ENCODE measurements around the gene IL16.

Gene IL16

DNA sequence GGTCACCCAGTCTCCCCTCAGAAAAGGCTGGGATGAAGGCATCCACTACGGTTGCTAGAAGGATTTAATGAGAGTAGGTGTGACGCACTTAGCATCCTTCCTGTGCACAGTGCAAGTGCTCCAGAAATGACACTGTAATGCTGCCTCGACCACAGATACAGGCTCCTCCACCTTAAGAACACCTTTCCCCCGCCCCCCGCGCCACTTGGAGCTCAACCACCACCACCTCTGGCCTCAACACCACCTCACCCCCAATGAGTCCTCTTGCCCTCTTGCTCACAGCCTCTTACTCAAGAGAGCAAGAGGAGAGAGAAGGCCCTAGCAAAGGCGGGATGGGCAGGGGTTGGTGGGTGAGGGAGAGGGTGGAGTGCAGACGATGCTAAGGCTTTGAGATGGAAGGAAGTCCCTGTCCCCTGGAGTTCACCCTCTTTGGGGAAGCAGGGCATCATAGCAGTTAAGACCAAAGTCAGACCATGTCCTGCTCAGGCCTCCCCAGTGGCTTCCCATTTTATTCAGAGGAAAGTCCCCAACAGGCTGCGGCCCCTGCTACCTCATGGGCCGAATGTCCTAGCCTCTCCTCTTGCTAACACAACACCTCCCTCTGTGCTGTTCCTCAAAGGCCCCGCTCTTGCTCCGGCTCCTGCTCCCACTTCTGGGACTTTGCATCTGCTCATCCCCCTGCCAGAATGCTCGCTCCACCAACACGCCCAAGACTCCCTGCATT is 118.9 kb downstream of the IL16 start:
- DNase-seq (ENCODE audit: insufficient read length) (no peak), FAIRE-seq (peak; percentile 65)
- TF ChIP-seq POLR2AphosphoS5 (IDR thresholded peaks at IDR 0.05; ENCODE audit: low read depth, low read length) (no peak), POLR2A (IDR thresholded peaks at IDR 0.05; ENCODE audit: low read depth, low read length) (peak; percentile 37; the same call in 1 of the 2 replicates), TAF1 (IDR thresholded peaks at IDR 0.05; ENCODE audit: borderline replicate concordance, low read depth, low read length) (no peak)

DNA sequence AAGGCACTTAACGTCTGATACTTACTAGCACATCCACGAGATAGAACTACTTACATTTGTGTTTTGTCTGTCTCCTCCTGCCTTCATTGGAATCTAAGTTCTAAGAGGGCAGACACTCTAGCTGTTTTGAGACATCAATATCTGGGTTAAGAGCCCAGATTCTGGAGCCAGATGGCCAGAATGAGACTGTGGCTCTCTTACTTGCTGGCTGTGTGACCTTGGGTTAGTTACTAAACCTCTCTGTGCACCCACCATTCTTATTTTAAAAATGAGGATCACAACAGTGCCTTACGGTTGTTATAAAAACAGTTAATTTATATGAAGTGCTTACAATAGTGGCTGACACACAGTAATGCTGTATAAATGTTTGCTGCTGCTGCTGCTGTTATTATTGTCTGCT is 119.6 kb downstream of the IL16 start:
- DNase-seq (ENCODE audit: insufficient read length) (no peak), FAIRE-seq (peak; percentile 69)
- no peak for TF ChIP-seq POLR2AphosphoS5 (IDR thresholded peaks at IDR 0.05; ENCODE audit: low read depth, low read length)
- TF ChIP-seq POLR2A (IDR thresholded peaks at IDR 0.05; ENCODE audit: low read depth, low read length), result no peak
- TF ChIP-seq TAF1 (IDR thresholded peaks at IDR 0.05; ENCODE audit: borderline replicate concordance, low read depth, low read length), result no peak

DNA sequence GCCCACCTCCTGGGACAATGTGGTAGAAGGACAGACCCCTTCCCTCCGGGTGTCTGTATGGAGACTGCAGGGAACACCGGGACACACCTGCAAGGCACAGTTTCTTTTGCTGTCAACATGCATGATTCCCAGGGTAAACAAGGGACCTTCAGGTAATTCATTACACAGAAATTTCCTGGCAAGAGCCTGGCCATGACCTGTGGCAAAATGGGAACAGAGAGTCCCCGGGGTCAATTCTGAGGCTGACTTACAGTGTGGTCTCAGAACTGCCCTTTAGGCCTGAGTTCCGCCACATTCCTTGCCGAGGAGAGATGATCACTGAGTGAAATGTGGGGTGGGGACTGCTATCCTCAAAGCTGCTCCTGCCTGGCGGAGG is 121.0 kb downstream of the IL16 start:
- TF ChIP-seq POLR2A (IDR thresholded peaks at IDR 0.05; ENCODE audit: low read depth, low read length), result no peak
- TF ChIP-seq POLR2AphosphoS5 (IDR thresholded peaks at IDR 0.05; ENCODE audit: low read depth, low read length), result no peak
- TF ChIP-seq TAF1 (IDR thresholded peaks at IDR 0.05; ENCODE audit: borderline replicate concordance, low read depth, low read length), result no peak
- DNase-seq (ENCODE audit: insufficient read length) (no peak), FAIRE-seq (no peak)

DNA sequence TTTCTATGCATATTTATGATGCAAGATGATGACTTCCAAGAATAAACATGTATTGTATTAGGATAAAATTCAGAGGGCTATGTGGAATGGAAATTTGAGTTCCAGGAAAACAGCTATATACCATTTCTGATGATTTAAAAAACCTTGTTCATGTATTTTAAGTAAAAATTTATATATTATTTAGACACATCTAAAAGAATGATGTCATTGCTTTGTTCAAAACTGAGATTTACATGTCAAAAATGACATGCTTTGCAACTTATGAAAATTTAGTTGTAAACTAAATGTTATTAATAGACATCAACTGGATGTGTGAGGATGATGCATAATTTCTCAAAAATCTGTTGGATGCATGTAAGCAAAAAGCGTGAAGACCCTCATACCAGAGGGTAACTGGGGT is 125.0 kb downstream of the IL16 start:
- TF ChIP-seq POLR2A (IDR thresholded peaks at IDR 0.05; ENCODE audit: low read depth, low read length) (no peak), POLR2AphosphoS5 (IDR thresholded peaks at IDR 0.05; ENCODE audit: low read depth, low read length) (no peak), TAF1 (IDR thresholded peaks at IDR 0.05; ENCODE audit: borderline replicate concordance, low read depth, low read length) (no peak)
- DNase-seq (ENCODE audit: insufficient read length) (no peak), FAIRE-seq (no peak)

DNA sequence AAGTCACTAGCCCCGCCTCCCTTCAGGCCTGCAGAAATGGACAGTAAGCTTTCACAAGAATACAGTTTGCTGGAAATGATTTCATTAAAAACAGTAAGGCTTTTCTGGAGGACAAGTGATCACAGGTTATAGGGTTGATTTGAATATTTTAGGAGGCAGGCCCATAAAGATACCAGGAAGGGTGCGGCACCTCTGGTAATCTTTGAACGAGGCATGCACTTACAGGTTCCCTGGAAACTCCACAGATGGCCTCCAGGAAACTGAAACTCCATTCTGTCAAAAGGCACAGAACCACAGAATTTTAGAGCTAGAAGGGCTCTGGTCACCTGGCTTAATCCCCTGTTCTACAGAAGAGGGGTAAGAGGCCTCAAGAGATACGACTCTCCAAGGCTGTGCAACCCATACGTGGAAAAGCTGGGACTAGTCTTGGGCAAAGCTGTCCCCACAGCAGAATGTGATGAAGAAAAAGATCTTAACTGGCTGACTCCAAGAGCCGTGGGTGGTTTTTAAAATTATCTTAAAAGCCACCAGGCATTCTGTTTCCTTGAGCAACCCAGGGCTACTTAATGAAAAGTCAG is 126.1 kb downstream of the IL16 start:
- TF ChIP-seq POLR2A (IDR thresholded peaks at IDR 0.05; ENCODE audit: low read depth, low read length), result no peak
- TF ChIP-seq TAF1 (IDR thresholded peaks at IDR 0.05; ENCODE audit: borderline replicate concordance, low read depth, low read length), result no peak
- no peak for TF ChIP-seq POLR2AphosphoS5 (IDR thresholded peaks at IDR 0.05; ENCODE audit: low read depth, low read length)
- FAIRE-seq (no peak), DNase-seq (ENCODE audit: insufficient read length) (no peak)

DNA sequence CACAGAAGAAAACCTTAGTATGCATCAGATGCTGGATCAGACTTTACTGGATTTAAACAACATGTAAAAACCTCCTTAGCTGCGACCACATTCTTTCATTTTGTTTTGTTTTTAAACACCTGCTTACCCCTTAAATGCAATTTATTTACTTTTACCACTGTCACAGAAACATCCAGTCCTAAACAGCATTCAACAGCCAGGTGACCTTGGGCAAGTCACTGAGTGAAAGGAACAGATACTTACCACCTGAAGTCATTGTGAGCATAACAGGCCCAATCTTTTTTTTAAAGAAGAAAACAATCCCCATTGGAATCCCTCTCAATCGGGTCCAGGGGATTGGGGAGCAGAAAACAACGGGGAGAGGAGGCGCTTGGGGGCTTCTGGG is 126.9 kb downstream of the IL16 start:
- TF ChIP-seq POLR2AphosphoS5 (IDR thresholded peaks at IDR 0.05; ENCODE audit: low read depth, low read length), result no peak
- TF ChIP-seq POLR2A (IDR thresholded peaks at IDR 0.05; ENCODE audit: low read depth, low read length), result no peak
- no peak for TF ChIP-seq TAF1 (IDR thresholded peaks at IDR 0.05; ENCODE audit: borderline replicate concordance, low read depth, low read length)
- FAIRE-seq (no peak), DNase-seq (ENCODE audit: insufficient read length) (no peak)

DNA sequence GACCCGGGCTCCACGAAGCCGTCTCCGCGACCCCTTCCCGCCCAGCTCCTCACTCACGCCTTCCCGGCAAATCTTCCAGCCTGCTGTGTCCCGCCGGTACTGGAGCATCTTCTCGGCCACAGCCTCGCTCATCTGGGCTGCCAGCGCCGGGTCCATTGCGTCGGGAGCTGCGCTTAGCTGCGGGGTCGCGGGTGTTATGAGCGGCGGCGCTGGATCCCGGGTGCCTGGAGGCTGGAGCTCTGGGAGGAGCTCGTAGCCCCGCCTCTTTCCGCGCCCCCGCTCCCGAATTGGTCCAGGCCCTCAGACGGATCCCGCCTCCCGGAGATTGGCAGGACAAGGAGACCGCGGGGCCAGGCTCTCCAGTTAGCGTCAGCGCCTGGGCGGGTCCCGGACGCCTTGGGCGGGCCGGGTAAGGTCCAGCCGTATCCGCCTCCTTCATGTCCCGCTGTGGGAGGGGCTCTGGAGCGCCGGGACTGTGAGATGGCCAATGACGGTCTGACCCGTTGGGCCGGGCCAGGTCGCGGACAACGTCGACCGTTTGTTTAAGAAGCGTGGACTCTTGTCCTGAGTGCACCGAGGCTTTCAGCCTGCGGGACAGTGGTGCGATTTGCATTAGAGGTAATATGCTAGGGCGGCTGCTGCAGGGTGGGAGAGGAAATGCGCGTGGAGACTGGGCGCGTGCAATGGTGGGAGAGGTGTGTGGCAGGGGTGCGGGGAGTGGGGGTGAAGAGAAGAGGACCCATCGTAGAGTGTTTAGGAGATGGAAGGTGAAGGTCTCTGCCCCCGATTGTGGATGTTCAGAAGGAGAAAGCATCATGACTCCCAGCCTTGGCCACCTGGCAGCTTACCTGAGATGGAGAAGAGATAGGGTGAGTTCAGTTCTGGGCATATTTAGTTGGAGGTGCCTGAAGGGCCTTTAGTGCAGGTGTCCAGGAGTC is 127.5 kb downstream of the IL16 start, which contains the start of gene STARD5:
TSS of gene STARD5 (minus strand) at position 198 of the 938 bp plus-strand sequence. CDS start at position 156, 42 bp downstream.
- TF ChIP-seq POLR2A (IDR thresholded peaks at IDR 0.05; ENCODE audit: low read depth, low read length), result peak; percentile 93
- TF ChIP-seq POLR2AphosphoS5 (IDR thresholded peaks at IDR 0.05; ENCODE audit: low read depth, low read length), result peak; percentile 89
- TF ChIP-seq TAF1 (IDR thresholded peaks at IDR 0.05; ENCODE audit: borderline replicate concordance, low read depth, low read length), result peak; percentile 74; the same call in 1 of the 2 replicates
- DNase-seq (ENCODE audit: insufficient read length) (peak; percentile 97), FAIRE-seq (peak; percentile 67)

DNA sequence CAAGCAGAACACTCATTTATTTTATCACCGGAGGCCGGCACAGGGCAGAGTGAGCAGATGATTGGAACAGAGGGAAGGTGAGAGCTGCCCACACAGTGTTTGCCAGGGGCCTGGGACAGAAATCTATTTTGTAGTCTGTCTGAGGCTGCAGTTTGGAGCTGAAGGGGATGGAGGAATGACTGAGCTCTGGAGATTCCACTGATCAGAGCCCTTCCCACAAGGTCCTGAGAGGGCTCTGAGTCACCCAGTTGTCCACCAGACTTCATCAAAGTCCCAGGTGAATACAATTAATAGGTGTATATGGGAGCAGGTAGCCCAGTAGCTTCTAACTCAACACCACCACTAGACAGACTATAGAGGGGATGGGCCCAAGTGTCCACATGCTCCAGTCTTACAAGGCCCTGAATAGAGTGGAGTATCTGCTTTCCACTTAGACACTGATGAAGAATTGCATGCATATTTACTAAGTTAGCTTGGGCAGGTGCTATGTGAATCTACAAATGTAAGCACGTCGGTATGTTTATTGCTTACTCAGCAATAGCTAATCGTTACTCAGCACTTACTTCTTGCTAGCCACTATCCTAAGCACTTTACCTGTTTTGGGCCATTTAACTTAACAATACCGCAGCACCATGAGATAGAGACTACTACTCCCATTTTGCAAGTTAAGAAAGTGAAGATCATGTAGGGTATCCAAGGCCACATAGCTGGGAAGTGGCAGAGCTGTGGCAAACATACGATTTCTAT is 130.0 kb downstream of the IL16 start:
- TF ChIP-seq POLR2AphosphoS5 (IDR thresholded peaks at IDR 0.05; ENCODE audit: low read depth, low read length) (no peak), POLR2A (IDR thresholded peaks at IDR 0.05; ENCODE audit: low read depth, low read length) (no peak), TAF1 (IDR thresholded peaks at IDR 0.05; ENCODE audit: borderline replicate concordance, low read depth, low read length) (no peak)
- FAIRE-seq, result no peak
- DNase-seq (ENCODE audit: insufficient read length), result no peak

DNA sequence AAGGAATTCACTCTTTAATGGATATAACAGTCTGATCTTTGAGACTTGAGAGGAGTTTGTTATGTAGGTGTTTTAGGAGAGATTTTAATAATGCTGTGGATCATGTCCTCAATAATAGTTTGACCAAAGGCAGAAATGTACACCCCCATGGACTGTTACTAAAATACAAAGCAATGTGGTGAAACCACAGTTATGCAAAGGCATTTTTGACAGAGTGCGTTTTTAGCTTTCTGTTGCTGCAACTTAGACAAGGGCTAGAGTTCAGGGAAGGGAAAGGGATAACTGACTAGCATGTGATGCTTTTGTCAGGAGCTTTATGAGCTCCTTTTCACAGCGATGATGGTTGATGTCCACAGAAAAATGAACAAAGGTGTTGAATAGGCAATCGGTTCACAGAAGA is 130.8 kb downstream of the IL16 start:
- DNase-seq (ENCODE audit: insufficient read length) (no peak), FAIRE-seq (no peak)

DNA sequence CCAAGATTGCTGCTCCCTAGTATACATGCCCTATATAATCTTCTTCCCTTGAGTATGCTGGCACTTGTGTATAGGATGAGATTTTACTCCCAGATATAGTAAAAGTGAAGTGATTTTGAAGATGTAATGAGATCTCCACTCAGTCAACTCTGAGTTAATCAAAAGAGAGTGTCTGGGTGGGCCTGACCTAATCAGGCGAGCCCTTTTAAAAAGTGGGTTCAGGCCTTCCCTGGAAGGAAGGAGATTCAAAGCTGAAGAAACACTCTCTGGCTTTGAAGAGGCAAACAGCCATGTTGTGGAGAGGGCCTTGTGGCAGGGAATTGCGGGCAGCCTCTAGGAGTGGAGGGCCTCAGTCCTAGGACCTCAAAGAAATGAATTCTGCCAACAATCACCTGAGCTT is 132.8 kb downstream of the IL16 start:
- no peak for TF ChIP-seq TAF1 (IDR thresholded peaks at IDR 0.05; ENCODE audit: borderline replicate concordance, low read depth, low read length)
- no peak for TF ChIP-seq POLR2A (IDR thresholded peaks at IDR 0.05; ENCODE audit: low read depth, low read length)
- TF ChIP-seq POLR2AphosphoS5 (IDR thresholded peaks at IDR 0.05; ENCODE audit: low read depth, low read length), result no peak
- DNase-seq (ENCODE audit: insufficient read length) (no peak), FAIRE-seq (no peak)

More for the DNA sequence above, 130.8 kb downstream of the IL16 start:
- no peak for TF ChIP-seq POLR2AphosphoS5 (IDR thresholded peaks at IDR 0.05; ENCODE audit: low read depth, low read length)
